ENCODE data around the gene NPC1.

Gene NPC1

DNA sequence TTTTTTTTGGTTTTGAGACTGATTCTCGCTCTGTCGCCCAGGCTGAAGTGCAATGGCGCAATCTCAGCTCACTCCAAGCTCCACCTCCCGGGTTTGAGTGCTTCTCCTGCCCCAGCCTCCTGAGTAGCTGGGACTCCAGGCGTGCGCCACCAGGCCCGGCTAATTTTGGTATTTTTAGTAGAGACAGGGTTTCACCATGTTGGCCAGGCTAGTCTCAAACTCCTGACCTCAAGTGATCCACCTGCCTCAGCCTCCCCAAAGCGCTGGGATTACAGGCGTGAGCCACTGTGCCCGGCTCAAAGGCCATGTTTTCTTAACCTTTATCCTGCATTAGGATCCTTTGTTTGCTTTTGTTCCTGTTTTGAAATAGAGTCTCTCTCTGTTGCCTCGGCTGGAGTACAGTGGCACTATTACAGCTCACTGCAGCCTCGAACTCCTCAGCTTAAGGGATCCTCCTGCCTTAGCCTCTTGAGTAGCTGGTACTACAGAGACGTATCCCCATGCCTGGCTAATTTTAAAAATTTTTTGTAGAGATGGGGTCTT is 41.0 kb downstream of the NPC1 start:
- DNase-seq = no peak

DNA sequence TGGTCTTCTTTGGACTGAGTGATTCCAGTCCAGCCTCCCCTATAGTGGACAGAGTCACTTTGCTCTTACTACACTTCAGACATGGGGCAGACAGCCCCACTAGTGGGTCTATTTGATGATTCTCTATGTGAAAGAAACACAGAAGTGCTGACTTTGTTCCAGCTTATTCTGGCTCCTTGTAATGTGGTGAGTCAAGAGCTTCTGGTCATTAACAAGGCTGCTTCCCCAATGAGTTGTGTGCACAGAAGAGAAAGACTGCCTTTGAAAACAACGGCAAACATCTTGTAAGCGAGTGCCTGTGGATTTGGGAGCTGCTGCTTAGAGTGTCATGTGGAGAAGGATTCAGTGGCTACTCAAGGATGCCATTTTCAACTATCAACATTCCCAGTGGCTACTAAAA is 43.8 kb downstream of the NPC1 start:
- DNase-seq = no peak

- DNase-seq = no peak
Observed at GRCh38 chr18:23541349-23542093, 44.8 kb downstream of the NPC1 start.

DNA sequence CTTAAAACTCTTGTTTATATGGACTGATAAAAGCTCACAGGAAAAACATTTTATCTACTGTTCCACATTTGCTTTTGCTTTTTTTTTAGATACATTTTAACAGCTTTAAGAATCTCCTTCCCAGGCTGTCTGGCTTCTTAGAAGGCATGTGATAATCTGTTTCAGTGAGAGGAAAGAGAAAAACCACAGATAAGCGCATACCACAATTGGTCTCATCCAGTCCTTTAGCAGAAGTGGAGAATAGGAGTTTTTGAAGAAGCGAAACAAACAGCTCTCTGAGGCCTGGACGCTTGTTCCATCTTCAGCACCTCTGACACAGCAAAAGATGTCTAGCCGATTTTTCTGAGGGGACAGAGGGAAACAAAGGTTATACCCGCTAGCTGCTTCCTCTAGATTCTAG is 45.4 kb downstream of the NPC1 start:
- DNase-seq = no peak

- DNase-seq = no peak
Observed at GRCh38 chr18:23539911-23540525, 46.3 kb downstream of the NPC1 start.

DNA sequence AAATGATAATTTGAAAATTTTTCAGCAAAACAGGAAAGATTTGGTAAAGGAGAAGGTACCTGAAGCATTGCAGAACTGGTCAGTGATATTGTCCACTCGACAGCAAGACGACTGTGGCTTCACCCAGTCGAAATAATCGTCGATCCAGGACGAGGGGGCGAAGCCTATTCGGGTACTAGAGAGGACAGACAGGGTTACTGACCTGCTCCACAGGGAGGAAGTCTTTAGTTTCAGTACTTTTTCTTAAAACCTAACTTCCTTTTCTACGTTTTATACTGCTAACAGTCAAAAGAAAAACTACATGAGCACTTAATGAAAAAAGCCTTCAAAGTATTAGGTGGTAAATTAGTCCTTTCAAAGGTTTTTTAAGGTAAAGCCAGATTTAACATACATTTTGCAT is 47.0 kb downstream of the NPC1 start:
- no peak for DNase-seq

DNA sequence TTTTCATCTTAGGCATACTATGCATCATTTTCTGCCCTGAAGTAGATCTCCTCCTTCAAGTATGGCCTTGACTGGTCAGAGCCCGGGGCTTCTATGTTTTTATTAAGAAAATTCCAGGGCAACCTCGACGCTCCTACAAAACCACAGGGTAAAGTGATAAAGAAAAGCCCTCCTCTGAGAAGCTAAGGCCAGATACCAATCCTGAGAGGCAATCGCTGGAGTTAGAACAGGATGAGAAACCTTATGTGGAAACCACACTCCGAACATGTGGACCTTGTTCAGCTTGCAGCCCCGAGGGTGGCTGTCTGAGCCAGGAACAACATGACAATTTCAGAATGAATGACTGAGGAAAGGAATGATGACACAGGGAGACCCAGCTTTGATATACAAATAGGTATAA is 47.4 kb downstream of the NPC1 start:
- no peak for DNase-seq

DNA sequence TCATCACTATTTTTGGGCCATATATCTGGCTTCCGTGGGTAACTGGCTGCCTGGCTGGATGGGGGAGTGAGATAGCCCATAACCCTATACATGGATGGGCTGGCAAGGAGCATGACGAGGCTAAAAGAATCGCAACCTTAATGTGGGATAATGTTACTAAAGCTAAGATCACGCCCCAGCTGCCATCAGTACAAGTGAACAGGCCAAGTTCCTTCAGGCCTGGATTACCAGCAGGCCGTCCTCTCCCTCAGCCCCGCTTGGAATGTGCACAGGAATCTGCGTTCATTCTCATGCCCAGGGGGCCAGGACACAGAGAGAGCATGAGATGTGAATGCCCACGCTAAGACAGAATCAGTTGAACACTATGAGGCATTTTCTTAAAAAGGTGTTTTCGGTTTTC is 48.3 kb downstream of the NPC1 start:
- no peak for DNase-seq

DNA sequence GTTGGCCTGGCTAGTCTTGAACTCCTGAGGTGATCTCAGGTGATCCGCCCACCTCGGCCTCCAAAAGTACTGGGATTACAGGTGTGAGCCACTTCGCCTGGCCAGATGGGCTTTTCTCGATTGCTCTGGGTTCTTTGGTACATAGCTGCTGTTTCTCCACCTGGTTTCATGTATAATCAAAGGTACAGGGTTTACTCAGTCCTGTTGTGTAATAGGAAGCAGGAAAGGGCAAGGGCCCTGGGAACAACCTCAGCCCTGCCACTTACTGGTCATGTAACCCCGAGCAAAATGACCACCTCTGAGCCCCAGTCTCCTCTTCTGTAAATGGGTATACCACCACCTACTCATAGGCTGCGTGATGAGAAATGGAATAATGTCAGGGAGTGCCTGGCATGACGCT is 49.0 kb downstream of the NPC1 start:
- DNase-seq = no peak

- no peak for DNase-seq
Observed at GRCh38 chr18:23536204-23536603, 50.1 kb downstream of the NPC1 start.

DNA sequence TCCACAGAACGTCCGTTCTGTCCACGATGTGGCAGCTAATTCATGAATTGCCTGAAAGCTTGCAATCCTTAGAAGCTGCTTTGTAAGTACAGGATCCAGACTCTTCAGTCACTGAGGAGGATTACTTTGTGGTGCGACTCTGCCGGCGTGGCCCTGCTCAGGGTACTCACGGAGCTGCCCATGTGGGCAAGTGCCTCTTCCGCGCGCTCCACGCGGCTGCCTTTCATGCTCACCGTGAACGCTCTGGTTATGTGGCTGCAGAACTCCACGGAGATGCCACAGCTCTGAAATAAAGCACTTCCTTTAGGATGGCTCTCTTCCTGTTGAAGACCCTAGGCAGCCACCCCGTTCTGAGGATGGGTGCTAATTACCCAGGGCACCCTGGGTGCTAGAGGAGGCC is 52.0 kb downstream of the NPC1 start:
- DNase-seq = no peak

GRCh38 chr18:23532848-23533247 is 53.5 kb downstream of the NPC1 start:
- no peak for DNase-seq

DNA sequence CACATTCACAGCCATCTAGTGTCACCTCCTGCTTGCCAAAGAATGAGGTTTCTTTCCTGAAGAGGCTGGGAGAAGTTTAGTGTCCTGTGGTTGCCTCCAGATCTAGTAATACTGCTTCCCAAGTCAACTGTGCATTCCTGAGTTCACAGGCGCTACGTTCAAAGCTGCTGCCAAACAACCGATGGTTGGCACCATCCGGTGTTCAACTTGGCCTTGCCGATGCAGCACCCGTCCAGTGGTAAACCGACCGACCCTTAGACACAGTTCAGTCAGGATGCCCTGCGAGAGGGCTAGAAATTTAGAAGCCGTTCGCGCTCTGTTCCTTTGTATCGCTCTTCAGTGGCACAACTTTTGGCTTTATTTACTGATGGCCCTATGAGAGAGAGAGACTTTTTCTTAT is 54.4 kb downstream of the NPC1 start:
- DNase-seq = no peak

DNA sequence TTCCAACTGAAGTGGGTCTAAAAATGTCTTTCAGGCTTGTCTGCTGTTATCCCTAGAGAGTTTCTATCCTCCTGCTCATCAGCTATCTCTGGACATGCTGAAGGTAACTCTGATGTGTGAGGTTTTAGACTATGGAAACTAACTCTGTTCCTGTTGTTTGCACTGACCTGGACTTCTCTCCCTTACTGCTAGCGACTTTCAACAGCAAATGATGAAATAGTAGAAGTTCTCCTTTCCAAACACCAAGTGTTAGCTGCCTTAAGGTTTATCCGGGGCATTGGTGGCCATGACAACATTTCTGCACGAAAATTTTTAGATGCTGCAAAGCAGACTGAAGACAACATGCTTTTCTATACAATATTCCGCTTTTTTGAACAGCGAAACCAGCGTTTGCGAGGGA is 56.1 kb downstream of the NPC1 start:
- no peak for DNase-seq

DNA sequence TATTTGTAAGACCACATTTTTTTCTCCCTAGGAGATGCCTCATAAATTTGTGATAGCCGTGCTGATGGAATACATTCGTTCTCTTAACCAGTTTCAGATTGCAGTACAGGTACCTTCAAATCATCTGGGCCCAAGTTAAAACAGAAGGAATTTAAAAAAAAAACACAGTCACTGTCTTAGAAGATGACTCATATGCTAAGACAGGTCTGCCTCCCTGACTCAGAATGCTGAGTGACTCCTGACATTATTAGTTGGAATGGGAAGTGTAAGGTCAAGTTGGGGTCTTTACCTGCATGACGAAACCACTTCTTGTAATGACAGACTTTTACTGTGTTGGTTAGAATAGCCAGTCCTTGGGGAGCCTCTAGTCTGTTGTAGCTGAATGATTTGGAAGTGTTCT is 56.7 kb downstream of the NPC1 start:
- no peak for DNase-seq

GRCh38 chr18:23528580-23529472 is 57.5 kb downstream of the NPC1 start:
- no peak for DNase-seq

DNA sequence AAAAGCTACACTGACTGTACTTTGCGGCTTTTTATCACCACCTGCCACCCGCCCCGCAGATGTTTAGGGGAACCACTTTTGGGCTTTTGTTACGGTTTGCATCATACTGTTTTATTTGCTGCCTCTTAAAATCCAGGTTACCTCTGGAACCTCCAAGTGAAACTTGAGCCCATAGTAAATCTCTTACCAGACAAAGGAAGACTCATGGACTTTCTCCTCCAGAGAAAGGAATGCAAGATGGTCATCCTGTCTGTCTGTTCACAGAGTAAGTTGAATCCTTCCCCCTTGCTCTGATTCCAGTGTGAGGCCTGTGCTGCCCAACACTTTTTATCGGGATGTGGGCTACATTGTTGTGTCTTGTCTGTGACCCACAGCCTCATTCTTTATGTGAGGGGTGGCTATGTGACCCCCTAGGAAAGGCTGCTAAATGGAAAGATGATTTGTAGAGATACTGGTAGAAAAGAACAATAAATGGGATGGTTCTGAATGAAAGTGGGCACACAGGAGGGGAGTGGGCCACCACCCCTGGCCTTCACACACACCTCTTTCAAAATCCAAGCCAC is 59.7 kb downstream of the NPC1 start:
- no peak for DNase-seq

- no peak for DNase-seq
Observed at GRCh38 chr18:23524213-23524707, 62.0 kb downstream of the NPC1 start.

DNA sequence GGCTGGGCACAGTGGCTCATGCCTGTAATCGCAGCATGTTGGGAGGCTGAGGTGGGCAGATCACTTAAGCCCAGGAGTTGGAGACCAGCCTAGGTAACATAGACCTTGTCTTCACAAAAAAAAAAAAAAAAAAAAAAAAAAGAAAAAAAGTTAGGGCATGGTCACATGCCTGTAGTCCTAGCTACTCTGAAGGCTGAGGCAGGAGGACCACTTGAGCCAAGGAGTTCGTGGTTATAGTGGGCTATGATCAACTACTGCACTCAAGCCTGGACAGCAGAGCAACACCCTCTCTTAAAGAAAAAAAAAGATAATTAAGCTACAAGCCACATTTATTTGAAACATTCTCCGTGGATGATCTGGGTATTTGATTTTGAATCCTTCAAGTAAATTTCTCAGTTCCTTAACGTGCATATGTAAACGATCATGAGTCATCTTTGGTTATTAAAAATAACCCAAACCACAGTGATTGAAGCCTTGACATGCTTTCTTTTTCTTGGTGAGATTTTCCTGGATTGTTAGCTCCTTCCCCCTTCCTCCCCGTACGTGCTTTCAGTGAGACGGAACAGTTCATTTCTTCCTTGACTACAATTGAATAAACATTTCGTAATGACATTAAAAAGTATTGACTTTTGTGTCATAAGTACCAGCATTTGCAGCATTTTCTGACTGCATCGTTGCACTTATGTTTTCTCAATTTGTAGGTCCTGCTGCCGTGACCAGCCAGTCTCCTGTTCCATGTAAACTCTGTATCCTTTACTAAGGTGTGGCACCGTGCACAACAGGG is 62.7 kb downstream of the NPC1 start:
- DNase-seq = no peak

DNA sequence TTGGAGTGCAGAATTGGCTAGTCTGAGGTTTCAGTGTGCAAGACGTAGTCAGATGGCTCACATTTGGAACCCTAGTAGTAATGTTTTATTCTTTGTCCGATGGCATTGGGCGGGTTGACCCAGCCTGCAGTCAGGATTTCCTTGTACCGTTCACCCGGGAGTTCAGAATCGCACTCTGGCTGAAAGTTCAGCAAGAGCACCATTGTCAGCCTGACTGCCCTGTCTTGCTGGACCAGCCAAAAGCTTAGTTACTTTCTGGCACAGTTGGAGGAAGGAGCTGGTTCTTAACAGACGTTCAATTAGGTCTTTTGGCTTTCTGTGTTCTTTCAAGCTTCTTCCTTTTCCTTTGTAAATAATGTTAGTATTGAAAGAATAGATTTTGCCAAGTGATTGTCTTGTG is 64.4 kb downstream of the NPC1 start:
- no peak for DNase-seq

DNA sequence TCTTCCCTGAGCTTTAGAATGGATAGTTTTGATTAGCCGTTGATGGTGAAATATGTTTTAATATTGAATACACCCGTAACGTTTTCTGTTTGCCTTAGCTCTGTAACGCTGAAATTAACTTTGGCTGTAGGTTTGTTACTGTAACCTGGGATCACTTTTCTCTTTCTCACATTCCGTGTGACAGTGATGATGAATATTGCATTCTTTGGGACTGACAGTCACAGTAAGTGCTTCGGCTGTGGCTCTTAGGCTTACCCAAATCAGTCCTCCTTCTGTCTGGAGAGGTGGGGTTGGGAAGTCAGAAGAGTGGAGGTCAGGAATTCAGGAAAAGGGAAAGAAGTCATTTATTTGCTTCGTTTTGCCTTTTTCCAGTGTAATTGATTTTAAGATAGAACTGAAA is 65.0 kb downstream of the NPC1 start:
- DNase-seq = no peak

DNA sequence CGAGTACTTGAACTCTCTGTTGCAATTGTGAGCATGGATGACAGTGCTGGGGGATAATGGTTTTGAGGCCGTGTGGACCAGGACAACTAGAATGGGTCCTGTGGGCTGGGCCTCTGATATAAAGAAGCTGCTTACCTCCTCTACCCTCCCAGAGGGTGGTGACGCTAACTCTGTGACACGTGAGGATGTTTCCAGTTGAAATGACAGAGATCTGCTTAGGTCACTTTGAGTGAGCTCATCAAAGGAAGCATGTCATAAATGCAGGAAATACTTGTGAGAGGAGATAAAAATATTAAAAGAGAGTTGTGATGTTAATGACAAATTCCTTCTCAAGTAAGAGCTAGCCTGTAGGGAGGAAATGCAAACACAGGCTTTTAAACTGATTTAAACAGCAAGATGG is 66.6 kb downstream of the NPC1 start:
- DNase-seq = no peak

Data from activated T-cell treated with anti-CD3 and anti-CD28 coated beads, Interleukin-2, amount 50 U/mL, for 1 hour (primary cell).